T follicular helper cell (primary cell): ENCODE data around the gene CENPK.
"Not testable (repeated sequence)": the region's sequence is repeated elsewhere in the genome, so short reads cannot be mapped to it uniquely, and the experiment has no call there.

Experiments used
- DNase-seq: peaks from one replicate; pipeline ENCODE4 v3.0.0-alpha.2; 2020; ENCODE audit warnings: low read depth
- total RNA-seq, 2 experiments: gene quantifications; one replicate each; lab custom pipeline; 2026; lab: John Stamatoyannopoulos, UW

CENPK gene, protein sequence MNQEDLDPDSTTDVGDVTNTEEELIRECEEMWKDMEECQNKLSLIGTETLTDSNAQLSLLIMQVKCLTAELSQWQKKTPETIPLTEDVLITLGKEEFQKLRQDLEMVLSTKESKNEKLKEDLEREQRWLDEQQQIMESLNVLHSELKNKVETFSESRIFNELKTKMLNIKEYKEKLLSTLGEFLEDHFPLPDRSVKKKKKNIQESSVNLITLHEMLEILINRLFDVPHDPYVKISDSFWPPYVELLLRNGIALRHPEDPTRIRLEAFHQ
- total RNA-seq: 8.9 to 28.6 reads per million in 2 experiments

DNA sequence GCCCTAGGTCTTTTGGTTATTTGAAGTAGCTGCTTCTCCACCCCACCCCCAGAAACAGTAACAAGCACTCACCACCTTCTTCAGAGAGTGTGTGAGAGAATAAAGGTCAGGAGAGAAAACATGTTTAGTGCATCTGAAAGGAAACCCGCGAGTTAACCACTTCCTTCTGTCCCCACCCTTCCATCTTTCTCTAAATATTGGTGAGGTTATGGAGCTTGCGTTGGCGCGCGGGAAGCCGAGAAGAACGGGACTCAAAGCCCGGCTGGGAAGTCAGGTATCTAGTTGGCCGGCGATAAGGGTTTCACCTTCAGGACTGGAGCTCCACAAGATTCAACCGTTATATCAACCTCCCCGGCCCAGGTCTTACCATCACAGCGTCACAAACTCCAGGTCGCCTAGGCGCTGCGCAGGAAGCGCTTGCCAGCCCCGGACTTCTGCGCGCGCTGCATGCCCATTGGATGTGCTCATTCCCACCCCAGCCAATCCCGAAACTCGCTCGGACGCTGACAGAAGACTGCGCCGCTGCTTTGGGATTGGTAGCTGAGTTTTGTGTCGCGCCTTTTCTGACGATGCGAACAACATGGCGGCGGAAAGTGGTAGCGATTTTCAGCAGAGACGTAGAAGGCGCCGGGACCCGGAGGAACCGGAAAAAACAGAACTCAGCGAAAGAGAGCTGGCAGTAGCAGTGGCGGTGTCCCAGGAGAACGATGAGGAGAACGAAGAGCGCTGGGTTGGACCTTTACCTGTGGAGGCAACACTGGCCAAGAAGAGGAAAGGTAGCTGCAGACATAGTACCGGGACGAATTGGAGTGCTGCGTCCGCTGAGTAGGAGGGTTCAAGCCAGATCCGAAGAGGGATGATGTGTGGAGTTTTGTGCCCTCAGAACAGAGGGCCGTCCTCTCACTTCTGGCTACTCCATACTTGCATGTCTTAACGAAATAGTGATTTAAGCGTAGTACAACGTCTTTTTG lies at the start of gene CENPK, which contains the start of gene PPWD1:
Gene CENPK (minus strand): TSS at position 438 of the 971 bp plus-strand sequence. CDS start 8,261 bp downstream, outside the sequence.
Gene PPWD1 (plus strand): TSS at position 566 of the 971 bp plus-strand sequence. CDS start 15 bp downstream, at position 581.
- peak; percentile 91 for DNase-seq

DNA sequence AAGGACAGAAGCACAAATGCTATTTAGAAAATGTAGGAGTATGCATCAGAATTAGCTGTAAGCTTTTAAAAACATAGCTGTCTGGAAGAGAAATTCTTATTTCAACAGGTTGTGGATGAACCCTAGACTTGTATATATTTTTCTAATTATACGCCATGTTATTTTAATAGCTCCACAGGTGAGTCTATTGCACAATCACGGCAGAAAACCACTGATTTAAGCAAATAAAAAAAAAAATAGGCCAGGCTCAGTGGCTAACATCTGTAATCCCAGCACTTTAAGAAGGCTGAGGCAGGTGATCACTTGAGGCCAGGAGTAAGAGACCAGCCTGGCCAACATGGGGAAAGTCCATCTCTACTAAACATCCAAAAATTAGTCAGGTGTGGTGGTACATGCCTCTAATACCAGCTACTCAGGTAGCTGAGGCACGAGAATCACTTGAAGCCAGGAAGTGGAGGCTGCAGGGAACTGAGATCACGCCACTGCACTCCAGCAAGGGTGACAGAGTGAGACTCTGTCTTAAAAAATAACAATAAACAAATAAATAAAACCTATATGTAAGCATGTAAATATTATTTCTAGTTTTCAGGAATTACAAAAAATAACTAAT lies 49.4 kb upstream of the CENPK start:
- DNase-seq: no peak

DNA sequence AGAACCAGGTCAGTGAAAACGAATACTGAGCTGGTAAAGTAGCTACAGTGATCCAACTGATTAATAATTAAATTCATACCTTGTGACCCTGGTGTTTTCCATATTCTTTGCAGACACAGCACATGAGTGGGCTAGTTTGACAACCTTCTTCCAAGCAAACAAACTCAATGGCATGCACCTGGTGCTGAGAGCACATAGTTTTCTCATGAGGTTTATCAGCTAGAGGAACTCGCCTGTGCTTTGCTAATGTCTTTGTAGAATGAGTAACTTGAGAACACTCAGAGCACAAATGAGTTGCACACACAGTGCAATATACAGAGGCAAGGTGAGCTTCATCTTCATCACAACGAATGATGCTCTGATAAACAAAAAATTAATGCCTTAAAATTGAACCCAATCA lies 48.6 kb upstream of the CENPK start:
- DNase-seq: no peak

DNA sequence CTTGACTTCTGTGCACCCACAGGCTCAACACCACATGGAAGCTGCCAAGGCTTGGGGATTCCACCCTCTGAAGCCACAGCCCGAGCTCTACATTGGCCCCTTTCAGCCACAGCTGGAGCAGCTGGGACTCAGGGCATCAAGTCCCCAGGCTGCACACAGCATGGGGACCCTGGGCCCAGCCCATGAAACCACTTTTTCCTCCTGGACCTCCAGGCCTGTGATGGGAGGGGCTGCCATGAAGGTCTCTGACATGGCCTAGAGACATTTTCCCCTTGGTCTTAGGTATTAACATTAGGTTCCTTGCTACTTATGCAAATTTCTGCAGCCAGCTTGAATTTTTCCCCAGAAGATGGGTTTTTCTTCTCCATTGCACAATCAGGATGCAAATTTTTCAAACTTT lies 38.8 kb upstream of the CENPK start:
- DNase-seq: not testable (repeated sequence)

DNA sequence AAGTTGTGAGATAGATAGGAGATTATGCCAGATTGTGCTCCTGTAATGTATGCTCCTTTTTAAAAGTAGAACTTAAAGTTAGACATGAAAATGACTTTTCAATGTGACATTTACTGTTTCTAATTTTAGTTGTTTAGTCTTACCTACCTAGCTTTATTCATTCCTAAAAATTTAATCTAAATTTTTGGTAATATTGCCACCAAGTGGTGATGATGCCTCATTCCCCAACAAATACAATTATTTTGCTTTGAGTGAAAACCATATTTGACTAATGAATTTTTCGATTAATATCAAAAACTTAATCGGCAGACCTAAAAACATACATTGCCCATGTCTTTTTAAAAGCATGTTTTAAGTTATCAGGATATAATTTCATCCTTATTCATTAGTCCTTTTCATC lies 25.7 kb upstream of the CENPK start:
- no peak for DNase-seq

DNA sequence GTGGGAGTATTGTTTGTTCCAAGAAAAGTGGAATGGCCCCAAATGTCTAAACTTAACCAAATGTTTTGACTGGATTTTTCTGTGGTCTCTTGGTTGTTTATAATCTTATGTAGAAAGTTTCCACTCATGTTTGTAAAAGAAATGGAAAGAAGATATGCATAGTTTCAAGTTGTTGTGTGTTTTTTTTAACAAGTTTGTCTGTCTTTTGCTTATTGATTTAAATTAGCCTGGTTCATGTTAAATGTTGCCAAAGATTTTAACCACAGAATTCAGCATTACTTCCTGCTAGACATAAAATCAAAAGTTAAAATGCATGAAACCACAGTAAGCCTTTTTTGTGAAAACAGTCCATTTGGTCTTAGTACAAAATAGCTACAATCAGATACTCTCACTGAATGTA lies 14.2 kb upstream of the CENPK start:
- no peak for DNase-seq

DNA sequence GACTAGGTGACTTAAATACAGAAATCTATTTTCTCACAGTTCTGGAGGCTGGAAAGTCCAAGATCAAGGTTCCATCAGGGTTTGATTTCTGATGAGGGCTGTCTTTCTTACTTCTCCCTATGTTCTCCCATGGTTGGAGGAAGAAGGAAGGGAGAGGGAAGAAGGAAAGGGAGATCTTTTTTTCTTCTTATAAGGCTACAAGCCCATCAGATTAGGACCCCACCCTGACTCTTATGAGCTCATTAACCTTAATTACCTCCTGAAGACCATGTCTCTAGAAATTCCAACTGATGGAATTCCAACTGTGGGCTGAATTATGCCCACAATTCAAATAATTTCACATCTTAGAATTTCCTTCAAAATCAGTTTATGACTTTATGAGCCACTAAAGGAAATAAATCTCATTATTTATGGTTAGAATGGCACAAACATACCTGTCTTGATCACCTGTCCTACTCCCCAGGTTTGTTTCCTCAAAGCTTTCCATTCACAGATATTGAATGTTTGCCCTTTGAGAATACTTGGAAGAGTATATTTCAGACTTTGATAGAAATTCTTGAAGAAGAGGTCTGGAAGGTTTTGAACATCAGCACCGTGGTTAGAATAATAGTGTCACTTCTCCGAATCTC lies 7.7 kb upstream of the CENPK start:
- no peak for DNase-seq

DNA sequence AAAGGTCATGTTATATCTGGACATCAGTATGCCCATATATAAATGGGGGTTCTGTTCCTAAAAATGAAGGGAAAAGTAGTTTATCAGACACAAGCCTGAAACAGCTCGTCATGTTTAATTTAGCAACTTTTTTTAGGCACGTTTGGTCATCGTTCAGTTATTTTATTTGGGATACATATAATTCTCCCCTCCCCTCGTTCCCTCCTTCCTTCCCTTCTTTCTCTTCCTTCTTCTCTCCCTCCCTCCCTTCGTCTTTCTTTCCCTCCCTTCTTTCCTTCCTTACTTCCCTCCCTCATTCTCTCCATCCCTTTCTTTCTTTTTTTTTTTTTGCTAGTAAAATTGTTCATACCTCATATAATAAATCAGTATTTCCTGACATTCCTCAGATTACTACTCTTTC lies 3.5 kb upstream of the CENPK start:
- no peak for DNase-seq

DNA sequence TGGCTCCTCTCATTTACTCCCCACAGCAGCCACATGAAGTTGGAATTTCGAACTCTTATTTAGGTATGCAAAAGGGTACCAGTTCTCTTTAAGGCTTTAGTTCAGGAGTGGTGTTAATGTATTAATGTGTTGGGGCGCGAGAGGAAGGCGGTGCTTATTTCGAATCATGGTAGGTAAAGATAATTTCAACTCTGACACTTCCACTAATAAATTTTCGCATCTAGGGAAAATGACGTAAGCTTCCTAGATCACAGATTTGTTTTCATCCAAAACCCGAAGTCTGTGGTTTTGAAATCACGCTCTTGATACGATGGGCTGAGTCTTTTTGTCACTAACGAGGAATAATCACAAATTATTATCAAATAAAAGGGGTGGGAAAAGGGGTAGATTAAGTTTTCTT lies 809 bp upstream of the CENPK start:
- DNase-seq: no peak

DNA sequence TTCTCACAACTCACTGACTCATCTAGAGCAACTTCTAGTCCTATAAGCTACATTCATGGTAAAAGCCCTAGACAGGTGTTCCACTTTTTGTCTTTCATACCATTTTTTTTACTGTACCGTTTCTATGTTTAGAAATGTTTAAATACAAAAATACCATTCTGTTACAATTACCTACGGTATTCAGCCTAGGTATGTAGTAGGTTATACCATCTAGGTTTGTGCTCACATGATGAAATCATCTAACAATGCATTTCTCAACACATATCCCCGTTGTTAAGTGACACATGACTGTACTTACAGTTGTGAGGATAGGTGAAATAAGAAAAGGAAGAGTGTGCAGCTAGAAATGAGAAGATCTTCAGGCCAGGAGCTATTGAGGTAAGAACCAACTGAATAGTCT lies 6.2 kb downstream of the CENPK start:
- DNase-seq: no peak

DNA sequence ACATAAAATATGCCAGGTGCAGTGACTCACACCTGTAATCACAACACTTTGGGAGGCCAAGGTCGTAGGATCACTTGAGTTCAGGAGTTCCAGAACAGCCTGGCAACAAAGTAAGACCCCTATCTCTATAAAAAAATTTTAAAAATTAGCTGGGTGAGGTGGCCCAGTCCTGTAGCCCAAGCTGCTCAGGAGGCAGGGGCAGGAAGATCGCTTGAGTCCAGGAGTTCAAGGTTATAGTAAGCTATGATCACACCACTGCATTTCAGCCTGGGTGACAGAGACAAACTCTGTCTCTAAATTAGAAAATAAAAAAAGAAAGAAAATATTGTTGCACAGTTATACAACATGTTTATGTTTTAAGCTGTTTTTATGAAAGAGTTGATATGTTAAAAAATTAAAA lies 6.8 kb downstream of the CENPK start:
- DNase-seq: no peak

DNA sequence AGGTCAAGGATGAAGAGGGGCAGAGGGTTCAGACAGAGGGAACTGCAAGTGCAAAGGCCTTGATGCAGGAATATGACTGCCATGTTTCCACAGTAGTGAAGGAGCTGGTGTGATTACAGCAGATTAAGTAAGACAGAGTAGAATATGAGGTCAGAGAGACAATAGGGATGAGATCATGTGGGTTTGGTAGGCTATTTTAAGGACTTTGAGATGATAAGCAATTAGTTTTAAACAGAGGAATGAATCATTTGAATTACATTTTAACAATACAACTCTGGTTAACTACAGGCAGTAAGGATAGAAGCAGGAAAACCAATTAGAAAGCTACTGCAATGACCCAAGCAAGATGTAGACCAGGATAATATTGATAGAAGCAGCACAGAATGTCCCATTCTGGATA lies 7.7 kb downstream of the CENPK start:
- DNase-seq: no peak

DNA sequence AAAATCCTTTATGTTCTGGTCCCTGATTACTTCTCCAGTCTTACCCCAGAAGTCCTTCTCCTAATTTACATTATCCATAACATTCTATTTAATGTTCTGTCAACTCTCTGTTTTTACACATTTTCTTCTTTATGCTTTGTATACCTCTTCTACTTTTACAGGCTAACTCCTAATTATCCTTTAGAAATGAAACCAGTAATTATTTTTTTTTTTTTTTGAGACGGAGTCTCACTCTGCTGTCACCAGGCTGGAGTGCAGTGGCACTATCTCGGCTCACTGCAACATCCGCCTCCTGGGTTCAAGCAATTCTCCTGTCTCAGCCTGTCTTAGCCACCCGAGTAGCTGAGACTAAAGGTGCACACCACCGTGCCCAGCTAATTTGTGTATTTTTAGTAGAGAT lies 9.0 kb downstream of the CENPK start:
- DNase-seq: no peak

DNA sequence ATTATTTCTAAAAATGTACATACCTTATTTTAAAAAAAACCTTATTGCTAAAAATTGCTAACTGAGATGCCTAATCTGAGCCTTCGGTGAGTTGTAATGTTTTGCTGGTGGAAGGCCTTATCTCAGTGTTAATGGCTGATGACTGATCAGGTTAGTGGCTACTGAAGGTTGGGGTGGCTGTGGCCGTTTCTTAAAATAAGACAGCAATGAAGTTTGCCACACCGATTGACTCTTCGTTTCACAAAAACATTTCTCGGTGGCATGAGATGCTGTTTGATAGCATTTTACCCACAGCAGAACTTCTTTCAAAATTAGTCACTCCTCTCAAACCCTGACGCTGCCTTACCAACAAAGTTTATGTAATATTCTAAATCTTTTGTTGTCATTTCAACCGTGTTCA lies 14.7 kb downstream of the CENPK start:
- no peak for DNase-seq

DNA sequence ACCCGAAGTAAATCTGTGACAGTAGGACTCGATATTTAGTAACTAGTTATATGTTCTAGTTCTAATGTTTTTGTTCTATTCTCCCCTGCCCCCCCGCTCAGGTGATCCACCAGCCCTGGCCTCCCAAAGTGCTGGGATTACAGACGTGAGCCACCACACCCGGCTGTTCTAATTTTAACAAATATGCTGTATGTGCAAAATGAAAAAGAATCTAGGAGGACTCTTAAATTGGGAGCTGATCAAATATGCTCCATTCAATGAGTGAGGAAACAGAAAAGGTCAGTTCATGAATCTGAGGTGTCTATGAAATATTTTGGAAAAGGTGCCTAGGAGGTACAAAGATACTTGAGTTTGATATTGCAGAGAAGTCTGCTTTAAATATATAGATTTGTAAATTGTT lies 16.8 kb downstream of the CENPK start:
- DNase-seq: no peak

DNA sequence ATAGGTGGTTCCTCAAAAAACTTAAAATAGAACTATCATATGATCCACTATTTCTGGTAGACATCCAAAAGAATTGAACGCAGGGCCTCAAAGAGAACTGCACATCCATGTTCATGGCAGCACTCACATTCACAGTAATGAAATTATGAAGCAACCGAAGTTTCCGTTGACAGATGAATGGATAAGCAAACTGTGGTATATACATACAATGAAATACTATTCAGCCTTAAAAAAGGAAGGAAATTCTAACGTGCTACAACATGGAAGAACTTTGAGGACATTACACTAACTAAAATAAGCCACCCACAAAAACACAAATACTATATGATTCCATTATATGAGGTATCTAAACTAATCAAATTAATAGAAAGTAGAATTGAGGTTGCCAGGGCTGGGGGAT lies 18.5 kb downstream of the CENPK start:
- no peak for DNase-seq

DNA sequence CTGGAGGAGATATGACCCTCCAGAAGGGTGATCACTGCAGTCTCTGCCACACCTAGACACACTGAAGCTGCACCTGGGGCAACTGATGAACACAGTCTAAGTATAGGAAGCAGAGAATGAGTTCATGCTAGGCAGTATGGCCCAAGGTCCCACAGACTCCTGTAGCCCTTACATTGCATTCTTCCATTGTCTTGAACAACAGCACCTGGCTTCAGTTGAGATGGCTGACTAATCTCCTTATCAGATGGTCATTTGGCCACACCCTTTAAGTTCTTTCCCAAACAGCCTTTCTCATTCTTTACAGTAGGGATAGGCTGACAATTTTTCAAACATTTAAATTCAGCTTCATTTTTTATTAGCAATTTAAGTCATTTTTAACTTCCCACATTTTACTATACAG lies 23.1 kb downstream of the CENPK start:
- DNase-seq: no peak

DNA sequence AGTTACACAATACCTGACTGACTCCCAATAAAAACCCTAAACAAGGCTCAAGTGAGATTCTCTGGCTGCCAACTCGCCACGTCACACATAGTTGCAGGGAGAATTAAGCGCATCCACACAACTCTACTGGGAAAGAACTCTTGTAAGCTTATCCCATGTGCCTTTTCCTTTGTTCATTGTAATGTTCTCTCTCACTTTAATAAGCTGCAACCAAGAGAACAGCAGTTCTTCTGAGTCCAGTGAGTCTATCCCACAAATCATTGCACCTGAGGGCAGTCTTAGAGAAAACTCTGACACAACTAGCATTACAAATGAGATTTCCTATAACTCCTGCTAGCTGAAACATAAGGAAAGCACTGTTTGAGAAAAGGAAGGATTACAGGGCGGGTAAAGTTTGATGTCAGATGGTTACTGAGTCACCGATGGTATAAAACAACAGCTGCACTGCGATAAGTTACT lies 27.4 kb downstream of the CENPK start:
- no peak for DNase-seq

DNA sequence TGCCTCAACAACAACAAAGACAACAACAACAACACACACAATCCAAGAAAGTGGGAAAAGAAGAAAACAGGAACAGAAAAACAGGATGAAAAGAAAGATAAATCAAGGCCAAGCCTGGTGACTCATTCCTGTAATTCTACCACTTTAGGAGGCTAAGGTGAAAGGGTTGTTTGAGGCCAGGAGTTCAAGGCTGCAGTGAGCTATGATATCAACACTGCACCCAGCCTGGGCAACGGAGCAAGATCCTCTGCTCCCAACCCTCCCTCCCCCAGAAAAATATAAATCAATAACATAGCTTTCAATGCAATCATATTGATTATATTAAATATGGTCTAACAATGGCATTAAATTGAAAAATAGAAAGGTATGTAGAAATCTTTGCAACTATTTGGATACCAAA lies 32.1 kb downstream of the CENPK start:
- no peak for DNase-seq

DNA sequence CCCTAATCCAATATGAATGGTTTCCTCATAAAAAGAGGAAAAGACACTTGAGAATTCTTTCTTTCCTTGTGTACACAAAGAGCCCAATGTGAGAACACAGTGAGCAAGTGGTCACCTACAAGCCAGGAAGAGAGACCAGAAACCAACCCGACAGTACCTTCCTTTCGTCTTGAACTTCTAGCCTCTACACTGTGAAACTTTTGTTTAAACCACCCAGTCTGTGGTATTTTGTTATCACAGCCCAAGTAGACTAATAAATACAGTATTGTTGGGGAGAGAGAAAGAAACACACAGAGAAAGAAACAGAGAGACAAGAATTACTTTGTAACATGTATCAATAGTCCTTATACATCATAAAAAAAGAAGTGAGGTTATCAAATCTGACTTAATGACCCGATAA lies 37.2 kb downstream of the CENPK start:
- DNase-seq: no peak

DNA sequence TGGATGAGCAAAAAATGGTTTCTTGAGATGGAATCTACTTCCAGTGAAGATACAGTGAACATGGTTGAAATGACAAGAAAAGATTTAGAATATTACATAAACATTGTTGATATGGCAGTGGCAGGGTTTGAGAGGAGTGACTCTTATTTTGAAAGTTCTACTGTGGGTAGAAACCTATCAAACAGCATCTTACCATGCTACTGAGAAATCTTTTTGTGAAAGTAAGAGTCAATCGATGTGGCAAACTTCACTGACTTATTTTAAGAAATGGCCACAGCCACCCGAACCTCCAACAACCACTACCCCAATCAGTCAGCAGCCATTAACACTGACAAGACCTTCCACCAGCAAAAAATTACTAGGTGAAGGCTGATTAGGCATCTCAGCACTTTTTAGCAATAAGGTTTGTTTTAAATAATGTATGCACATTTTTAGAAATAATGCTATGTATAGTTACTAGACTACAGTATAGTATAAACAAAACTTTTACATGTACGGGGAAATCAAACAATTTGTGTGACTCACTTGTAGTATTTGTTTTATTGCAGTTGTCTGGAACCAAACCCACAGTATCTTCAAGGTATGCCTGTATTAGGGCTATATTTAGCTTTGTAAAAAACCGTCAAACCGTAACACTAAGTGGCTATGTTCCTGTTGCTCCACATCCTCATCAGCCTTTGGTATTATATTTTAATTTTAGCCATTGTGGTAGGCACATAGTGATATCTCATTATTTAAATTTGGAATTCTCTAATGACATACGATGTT lies 50.6 kb downstream of the CENPK start:
- DNase-seq: no peak
